OCI-LY1 (cell line): Measurements from ENCODE around the gene SOSTDC1.

Experiments
- H2AFZ ChIP-seq: fragments of 200-600 bp; sonication (generic), shearing (Covaris generic); 2 replicates; pipeline ENCODE4 v1.6.0; 2014; ENCODE audit warnings: antibody characterized with exemption, mild to moderate bottlenecking, low read length
- H3F3A ChIP-seq: fragments of 200-600 bp; sonication (generic), shearing (Covaris generic); 2 replicates; pipeline ENCODE4 v1.6.0; 2014; ENCODE audit warnings: mild to moderate bottlenecking, antibody characterized with exemption, low read length, moderate library complexity; ENCODE audit not compliant: insufficient read depth
- H3K27ac ChIP-seq: fragments of 200-600 bp; sonication (generic); 2 replicates; pipeline ENCODE4 v1.5.1; 2014; ENCODE audit warnings: low read length, mixed run types, mild to moderate bottlenecking, low read depth; ENCODE audit not compliant: poor library complexity, severe bottlenecking
- H3K27me3 ChIP-seq: fragments of 200-600 bp; sonication (generic); 2 replicates; pipeline ENCODE4 v1.6.0; 2014; ENCODE audit warnings: antibody characterized with exemption, mild to moderate bottlenecking, low read length, moderate library complexity; ENCODE audit not compliant: insufficient read depth
- H3K36me3 ChIP-seq: fragments of 200-600 bp; sonication (generic); 2 replicates; pipeline ENCODE4 v1.6.1; 2014; ENCODE audit warnings: mild to moderate bottlenecking, antibody characterized with exemption, low read length, moderate library complexity, mixed read lengths; ENCODE audit not compliant: insufficient read depth
- H3K4me1 ChIP-seq: fragments of 200-600 bp; sonication (generic); 2 replicates; pipeline ENCODE4 v1.5.1; 2014; ENCODE audit warnings: mild to moderate bottlenecking, low read length, moderate library complexity; ENCODE audit not compliant: insufficient read depth, severe bottlenecking
- H3K4me2 ChIP-seq: fragments of 200-600 bp; sonication (generic), shearing (Covaris generic); 2 replicates; pipeline ENCODE4 v1.6.1; 2014; ENCODE audit warnings: low read length
- H3K4me3 ChIP-seq: fragments of 200-600 bp; sonication (generic); 2 replicates; pipeline ENCODE4 v1.5.1; 2014; ENCODE audit warnings: low read length, low read depth, mild to moderate bottlenecking, mixed read lengths; ENCODE audit not compliant: poor library complexity, severe bottlenecking
- H3K79me2 ChIP-seq: fragments of 200-600 bp; shearing (Covaris generic); 2 replicates; pipeline ENCODE4 v1.6.1; 2016; ENCODE audit warnings: mixed run types, low read length, mixed read lengths; ENCODE audit not compliant: insufficient read depth
- H3K9ac ChIP-seq: fragments of 200-600 bp; sonication (generic), shearing (Covaris generic); 2 replicates; pipeline ENCODE4 v1.6.1; 2014; ENCODE audit warnings: mild to moderate bottlenecking, low read length, mixed read lengths
- H3K9me2 ChIP-seq: fragments of 200-600 bp; sonication (generic), shearing (Covaris generic); 2 replicates; pipeline ENCODE4 v1.6.1; 2014; ENCODE audit warnings: low read depth, mild to moderate bottlenecking, low read length, mixed read lengths
- H3K9me3 ChIP-seq: fragments of 200-600 bp; shearing (Covaris generic); 2 replicates; pipeline ENCODE4 v1.6.1; 2014; ENCODE audit warnings: low read length, mixed read lengths
- H4K20me1 ChIP-seq: fragments of 200-600 bp; sonication (generic), shearing (Covaris generic); 2 replicates; pipeline ENCODE4 v1.6.0; 2016; ENCODE audit warnings: mild to moderate bottlenecking, low read length; ENCODE audit not compliant: insufficient read depth
- EZH2 ChIP-seq: fragments of 200-600 bp; sonication (generic), shearing (Covaris generic); IDR thresholded peaks from 2 replicates; pipeline ENCODE4 v1.8.0; 2017; ENCODE audit warnings: borderline replicate concordance, mixed run types, mild to moderate bottlenecking, antibody characterized with exemption, low read length, moderate library complexity, mixed read lengths
- TF ChIP-seq, protein P1 (sequence below): fragments of 200-600 bp; sonication (generic), shearing (Covaris generic); IDR thresholded peaks from 2 replicates; pipeline ENCODE4 v1.5.1; 2017; ENCODE audit warnings: mild to moderate bottlenecking, antibody characterized with exemption, low read length, moderate library complexity, mixed read lengths

SOSTDC1 gene

DNA sequence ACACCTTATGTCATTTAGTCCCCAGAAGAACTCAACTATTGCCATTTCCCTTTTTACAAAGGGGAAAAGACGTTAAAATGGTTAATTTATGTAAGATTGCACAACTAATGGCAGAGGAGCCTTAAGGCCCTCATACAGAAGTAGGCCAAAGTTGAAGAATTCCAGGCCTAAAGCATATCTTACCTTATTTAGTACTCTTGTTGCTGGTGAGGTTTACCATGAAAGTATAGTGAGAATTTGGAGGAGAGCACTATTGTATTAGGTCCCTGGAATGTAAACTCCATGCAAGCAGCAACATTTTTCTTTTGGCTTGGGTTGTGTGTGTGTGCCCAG is 43.5 kb downstream of the SOSTDC1 start:
- Histone ChIP-seq H3K4me3 (no peak overlapping the region), H3F3A (no peaks in the 10 kb centered on the region), H4K20me1 (no peaks in the 10 kb centered on the region), H3K9me2 (no peaks in the 10 kb centered on the region), H3K27ac (no peak overlapping the region), H3K27me3 (no peaks in the 10 kb centered on the region), H3K4me1 (peaks cover 10% of the 10 kb centered on the region), H3K4me2 (no peak overlapping the region), H2AFZ (no peak overlapping the region), H3K9me3 (no peaks in the 10 kb centered on the region), H3K79me2 (no peaks in the 10 kb centered on the region), H3K36me3 (no peaks in the 10 kb centered on the region), H3K9ac (no peak overlapping the region)
- TF ChIP-seq EZH2 = no peak
- TF ChIP-seq, protein P1, sequence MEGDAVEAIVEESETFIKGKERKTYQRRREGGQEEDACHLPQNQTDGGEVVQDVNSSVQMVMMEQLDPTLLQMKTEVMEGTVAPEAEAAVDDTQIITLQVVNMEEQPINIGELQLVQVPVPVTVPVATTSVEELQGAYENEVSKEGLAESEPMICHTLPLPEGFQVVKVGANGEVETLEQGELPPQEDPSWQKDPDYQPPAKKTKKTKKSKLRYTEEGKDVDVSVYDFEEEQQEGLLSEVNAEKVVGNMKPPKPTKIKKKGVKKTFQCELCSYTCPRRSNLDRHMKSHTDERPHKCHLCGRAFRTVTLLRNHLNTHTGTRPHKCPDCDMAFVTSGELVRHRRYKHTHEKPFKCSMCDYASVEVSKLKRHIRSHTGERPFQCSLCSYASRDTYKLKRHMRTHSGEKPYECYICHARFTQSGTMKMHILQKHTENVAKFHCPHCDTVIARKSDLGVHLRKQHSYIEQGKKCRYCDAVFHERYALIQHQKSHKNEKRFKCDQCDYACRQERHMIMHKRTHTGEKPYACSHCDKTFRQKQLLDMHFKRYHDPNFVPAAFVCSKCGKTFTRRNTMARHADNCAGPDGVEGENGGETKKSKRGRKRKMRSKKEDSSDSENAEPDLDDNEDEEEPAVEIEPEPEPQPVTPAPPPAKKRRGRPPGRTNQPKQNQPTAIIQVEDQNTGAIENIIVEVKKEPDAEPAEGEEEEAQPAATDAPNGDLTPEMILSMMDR = no peak

DNA sequence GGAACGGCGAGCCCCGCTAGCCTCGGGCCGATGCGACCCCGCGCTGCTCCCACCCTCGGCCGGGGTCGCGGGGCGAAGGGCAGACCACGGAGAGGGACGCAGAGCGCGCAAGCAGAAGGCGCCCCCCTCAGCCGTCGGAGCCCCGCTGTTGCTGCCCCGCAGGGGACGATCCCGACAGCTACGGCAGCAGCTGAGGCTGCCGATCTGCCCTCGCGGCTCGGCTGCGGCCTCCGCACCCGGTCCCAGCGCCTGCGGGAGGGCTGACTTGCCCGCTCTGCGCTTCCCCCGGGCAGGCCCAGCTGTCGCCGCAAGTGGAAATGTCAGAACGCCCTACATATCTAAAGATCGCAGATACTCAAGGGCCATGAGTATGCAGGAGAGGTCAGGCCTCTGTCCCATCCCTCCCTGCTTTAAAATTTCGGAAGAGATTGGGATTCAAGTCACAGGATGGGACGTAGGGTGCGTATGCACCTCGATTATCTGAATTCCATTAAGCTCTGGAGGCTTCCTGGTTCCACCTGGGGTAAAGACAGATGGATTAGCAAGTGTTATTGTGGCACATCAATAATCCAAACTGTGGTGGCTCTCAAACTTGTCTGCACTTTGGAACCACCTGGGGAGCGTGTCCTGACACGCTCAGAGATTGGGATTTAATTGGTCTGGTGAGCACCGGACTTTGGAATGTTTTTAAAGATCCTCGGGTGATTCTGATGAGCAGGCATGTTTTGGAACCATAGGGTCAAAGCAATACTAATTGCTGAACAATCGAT is 44.0 kb downstream of the SOSTDC1 start, which contains the start of gene CRPPA:
Gene CRPPA, minus strand, starts transcription at position 206 of the 770 bp plus-strand sequence. CDS start 216 bp downstream, outside the sequence.
- no peaks in the 10 kb centered on the region for H3K36me3 ChIP-seq
- H4K20me1 ChIP-seq = no peaks in the 10 kb centered on the region
- H3K9me3 ChIP-seq = no peaks in the 10 kb centered on the region
- peaks cover 10% of the 10 kb centered on the region for H3K4me1 ChIP-seq
- peak within 1 kb of the TSS; percentile 70 for H3K9ac ChIP-seq
- H3K9me2 ChIP-seq = no peaks in the 10 kb centered on the region
- H3K27me3 ChIP-seq = no peaks in the 10 kb centered on the region
- 0 out of 2 replicates have a peak within 1 kb of the TSS, but pooled peaks have one; percentile 29 for H2AFZ ChIP-seq
- H3K4me2 ChIP-seq = peak within 1 kb of the TSS; percentile 84
- no peaks in the 10 kb centered on the region for H3F3A ChIP-seq
- TF ChIP-seq EZH2 = no peak
- TF ChIP-seq, protein P1 = no peak
- H3K79me2 ChIP-seq = no peaks in the 10 kb centered on the region
- peak within 1 kb of the TSS; percentile 67 for H3K4me3 ChIP-seq
- no peak within 1 kb of the TSS for H3K27ac ChIP-seq

- Histone ChIP-seq H3K27me3 (no peaks in the 10 kb centered on the region), H3K4me1 (peaks cover 10% of the 10 kb centered on the region), H3K27ac (no peak overlapping the region), H3K9me3 (no peaks in the 10 kb centered on the region), H2AFZ (0 out of 2 replicates have a peak overlapping the region, but pooled peaks have one; percentile 29), H3K36me3 (no peaks in the 10 kb centered on the region), H4K20me1 (no peaks in the 10 kb centered on the region), H3K4me3 (peak overlapping the region; percentile 67), H3F3A (no peaks in the 10 kb centered on the region), H3K79me2 (no peaks in the 10 kb centered on the region), H3K9me2 (no peaks in the 10 kb centered on the region), H3K9ac (peak overlapping the region; percentile 70), H3K4me2 (peak overlapping the region; percentile 84)
- TF ChIP-seq, protein P1 = no peak; the same call in 1 of the 2 replicates
- no peak for TF ChIP-seq EZH2
These were observed 44.7 kb downstream of the SOSTDC1 start for GRCh38 chr7:16420649-16421332.
